Astrocyte of the hippocampus (primary cell): ENCODE measurements around the gene UXS1.

Experiments
- DNase-seq: peaks from one replicate; pipeline ENCODE4 v3.0.0; 2011; ENCODE audit warnings: low read depth, low spot score

UXS1 gene

GRCh38 chr2:106113361-106113966 is 80.6 kb downstream of the UXS1 start:
- DNase-seq: no peak

DNA sequence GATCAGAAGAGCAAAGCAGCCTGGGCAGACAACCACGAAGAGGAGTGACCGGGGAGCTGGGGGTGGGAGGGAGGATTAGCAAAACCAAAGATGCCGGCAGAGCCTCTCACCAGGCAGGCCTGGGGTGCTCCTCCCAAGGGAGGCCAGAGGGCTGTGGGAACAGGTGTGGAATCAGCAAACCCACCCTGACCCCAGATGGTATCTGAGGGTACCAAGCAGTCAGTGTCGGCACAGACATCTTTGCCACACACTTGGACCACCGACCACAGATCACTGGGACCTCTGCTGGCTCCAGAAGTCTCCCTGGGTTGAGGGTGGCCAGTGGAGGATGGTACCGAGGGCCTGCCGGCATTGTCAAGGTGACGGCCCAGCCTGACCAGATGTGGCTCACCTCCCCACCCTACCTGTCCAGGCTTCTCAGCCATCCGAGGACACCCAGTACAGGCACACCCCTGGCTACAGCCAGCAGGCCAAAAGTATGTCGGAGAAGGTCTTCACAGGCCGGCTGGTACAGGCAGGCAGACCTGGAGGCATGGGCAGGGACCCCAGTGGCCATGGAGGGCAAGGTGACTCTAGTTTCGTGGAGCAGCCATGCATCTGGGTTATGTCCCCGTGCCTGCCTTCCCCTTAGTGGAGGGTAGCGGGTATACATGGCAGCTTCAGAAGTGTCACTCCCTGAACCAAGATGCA is 82.1 kb downstream of the UXS1 start:
- DNase-seq: no peak

DNA sequence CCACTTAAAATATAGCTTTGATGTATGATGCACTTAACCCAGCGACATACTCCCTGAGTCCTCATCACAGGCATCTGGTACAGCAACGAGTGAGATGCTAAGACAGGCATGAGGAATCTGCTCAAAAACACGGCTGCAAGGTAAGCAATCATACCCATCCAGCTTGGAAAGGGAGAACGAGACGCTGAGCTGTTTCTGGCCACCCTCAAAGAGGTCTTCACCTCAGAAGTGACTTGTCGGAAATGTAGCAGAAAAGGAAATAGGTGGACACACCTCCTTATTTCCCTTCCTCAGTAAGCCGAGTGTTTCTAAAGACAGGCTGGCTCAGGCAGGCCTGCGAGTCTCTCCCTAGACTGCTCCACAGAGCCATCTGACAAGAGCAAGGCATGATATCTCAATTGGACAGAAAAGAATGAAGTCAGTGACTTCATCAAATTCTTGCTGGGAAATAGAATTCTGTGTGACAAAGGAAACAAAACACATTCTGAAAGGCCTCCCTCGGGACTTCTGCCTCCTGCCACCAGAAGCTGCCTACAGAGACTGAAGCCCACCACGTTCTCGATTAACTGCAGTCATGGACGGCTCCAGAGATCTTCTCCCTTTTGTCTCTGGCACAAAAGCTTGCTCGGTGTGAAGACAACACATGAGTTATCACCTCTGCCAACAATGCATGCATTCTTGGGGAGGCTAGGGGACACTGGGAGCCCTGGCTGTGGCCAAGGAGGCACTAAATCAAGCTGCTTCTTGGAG is 84.3 kb downstream of the UXS1 start:
- DNase-seq: no peak

DNA sequence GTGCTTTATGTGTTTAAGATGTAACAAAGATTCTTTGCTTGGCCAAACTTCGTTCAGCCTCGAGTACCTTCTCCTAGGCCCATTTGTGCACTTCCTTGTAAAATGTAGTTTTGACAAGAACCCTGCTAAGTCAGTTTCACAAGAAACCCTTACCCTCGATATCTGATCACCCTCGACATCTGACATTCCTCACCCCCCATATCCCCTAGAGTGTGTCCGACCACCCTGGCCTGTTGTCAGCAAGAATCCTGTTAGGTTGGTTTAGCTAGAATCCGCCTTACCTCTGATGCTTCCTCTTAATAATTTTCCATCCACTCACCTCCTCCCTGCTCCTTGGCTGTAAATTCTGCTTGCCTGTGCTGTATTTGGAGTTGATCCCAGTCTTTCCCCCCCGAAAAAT is 85.3 kb downstream of the UXS1 start:
- no peak for DNase-seq

DNA sequence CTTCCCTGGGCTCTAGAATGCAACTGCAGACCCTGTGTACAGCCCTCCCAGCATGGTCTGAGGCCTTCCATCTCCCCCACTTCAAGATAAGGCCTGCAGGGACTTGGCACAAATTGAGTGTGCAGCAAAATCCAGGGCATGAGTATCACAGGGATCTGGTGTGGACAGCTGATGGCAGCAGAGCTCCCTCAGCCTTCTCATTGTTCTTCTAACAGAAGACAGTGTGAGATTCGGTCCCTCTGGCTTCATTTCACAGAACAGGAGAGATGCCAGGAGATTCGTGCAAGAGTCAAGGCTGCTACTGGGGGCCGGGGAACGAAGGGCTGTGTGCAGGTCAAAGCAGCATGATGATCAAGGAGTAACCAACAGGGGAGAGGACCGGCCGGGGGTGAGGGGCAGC is 85.8 kb downstream of the UXS1 start:
- peak; percentile 61 for DNase-seq

DNA sequence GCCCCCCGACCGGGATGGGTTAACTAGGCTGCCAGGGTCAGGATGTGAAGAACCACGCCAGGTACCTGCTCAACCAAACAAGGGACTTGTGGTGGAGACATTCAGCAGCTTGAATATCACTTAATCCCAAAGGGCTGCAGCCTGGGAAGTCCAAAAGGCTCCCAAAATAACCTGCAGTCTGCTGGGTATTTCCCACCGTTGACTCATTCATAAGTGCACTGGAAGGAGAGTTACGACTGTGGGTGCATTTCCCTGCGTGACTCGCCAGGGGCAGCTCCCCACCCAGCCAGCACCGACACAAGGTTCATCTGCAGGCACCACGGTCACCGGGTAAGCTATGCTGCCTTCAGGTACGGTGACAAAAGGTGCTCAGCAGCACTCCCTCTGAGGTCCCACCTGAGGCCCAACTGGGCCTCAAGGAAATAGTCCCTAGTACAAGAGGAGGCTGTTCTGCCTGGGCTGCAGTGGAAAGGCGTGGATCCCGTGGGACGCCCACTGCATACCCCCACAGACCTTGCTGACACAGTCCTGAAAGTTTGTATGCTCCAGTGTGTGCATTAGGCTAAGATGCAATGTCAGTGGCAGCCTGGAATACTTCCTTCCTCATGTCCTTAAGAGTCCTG is 86.5 kb downstream of the UXS1 start:
- peak; percentile 56 for DNase-seq

DNA sequence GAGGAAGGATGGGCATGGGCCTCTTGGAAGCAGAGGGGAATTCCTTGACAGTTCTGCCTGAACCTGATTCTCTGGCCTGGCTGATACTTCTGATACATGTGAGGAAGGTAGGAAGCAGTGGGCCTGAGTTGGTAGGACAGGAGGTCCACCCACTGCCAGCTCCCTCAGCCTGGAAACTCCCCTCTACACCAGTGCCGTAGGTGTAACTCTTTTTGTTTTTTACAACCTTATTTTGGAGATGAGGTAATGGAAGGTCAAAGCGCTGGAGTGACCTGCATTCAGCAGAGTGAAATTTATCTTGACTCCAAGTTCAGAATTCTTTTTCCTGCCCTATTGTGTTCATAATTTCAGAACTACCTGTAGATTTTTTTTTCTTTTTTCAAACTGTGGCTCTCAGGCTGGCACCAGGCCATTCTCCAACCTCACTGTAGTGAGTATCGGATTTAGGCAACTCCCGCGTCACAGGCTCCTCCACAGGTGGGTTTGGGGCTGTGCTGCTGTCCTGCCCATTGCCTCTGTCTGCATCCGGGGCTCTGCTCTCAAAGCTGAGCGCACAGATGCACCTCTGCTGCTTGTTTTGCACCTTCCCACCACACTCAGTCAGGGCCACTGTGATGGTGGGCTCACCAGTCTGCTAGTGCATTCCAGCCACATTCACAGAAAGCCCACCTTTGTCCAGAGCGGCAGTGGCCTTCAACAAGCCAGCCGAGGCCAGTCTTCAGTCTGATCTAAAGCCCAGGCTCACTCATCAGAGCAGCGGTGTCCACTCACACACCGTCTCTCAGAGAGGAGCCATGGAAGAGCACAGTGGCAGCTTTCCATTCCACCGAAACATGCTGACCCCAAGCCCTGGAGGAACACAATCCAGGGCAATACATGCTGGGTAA is 87.2 kb downstream of the UXS1 start:
- no peak for DNase-seq

DNA sequence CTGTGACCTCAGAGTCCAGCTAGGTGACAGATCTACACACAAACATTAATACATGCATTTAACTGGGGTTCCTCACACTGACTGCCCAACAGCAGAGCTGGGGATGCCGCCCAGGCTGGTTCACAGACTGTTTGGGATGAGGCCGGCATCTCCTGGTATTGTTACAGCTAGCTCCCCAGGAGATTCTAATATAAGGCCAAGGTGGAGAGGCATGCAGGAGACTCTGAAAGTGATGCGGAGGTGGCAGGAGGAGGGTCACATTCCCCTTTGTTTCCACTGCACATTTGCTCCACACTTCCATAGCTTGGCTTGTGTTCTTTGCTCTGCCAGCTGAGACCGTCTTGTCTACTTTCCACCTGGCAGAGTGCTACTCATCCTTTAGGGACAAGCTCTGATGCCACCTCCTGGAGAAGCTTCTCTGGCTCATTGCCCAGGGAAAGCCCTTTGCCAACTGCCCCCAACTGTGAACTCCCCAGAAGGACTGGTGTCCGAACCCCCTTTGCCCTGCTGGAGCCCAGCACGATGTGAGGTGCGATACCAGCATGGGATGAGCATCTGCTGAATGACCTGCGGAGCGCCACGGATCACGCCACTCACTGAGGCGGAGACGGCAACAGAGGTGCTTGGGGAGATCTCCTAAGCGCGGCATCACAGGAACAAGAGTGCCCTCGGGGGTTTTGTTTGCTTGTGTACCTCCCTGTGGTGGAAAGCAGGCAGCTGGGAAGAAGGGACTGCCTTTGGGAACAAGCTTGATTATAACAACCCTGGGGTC is 88.8 kb downstream of the UXS1 start:
- no peak for DNase-seq

DNA sequence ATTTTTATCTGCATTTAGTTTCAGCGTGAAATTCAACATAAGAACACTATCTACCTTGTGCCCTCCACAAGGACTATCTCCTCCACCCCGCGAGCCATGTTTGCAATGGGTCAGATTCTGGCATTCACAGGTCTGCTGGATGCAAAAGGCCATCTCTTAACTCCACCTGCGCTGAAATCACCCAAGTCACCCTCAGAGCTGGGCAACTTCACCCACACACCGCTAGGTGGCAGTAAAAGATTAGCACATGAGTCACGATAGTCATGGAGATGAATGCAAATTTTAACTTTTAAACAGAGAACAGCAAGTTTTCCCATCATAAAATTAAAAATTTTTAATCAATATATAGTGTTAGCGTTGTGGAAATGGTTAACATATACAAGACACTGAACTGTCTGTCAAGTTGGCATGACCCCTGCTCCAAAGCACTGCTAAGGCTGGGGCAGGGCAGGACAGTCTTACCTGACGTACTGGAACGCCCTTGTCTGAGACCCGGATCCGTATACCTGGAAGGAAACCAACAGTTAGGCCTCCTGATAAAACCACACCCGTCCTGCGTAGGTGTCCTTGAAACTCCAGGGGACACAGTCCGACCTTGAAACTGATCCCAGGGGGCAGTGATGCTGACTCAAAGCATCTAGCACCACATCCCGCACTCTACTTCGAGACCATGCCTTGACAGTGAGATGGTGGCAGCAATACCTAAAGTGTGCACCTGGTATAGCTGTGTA is 89.6 kb downstream of the UXS1 start:
- peak; percentile 80 for DNase-seq

DNA sequence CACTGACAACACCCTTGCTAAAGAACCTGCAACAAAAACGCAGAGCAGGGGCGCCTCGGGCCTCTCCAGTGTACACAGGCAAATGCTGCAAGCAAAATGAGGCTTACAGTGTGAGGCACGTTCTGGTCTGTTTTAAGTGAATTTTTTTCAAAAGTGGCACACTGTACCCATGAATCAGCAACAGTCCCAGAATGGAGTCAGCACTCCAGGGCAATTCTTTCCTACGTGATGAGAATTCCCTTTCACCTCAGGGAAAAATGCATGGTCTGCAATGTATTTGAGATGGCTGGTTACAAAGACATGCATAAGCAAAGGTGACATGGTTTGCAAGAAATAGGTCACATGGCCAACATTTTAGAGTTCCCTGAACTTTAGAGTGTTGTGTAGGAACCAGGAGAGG is 94.4 kb downstream of the UXS1 start:
- DNase-seq: no peak

DNA sequence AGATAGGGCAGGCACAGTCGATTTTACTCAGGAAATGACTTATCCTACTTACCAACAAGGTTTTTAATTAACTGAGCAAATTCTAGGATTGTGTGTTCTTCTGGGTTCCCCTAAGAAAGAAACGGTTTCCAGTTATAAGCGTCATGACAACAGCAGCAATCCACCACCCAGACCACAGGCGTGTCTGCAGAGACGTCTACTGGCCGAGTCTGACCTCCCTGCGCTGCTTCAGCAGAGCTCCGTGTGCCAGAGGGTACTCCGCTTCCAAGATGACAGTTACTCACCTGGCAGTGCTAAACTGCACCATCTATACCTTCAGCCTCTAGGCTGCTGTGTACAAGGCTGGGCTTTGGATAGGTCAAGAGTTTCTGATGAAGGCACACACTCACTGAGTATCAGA is 95.4 kb downstream of the UXS1 start:
- no peak for DNase-seq

DNA sequence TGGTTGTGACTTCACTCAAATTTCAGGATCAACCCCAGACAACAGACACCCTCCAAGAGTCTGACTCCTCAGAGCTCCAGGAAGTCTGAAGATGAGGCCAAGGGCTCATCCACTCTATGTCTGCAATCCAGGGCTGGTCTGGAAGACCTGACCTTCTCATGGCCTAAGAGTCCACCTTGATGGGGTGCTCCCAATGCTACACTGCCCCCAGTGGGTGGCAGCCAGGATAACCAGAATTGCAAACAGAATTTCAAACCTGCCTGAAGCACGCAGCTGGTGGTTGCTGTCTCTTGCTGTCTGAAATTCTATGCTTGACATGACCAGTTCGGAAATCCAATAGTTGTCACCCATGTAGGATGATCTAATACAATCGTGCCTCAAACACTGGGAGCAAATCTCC is 96.0 kb downstream of the UXS1 start:
- no peak for DNase-seq

DNA sequence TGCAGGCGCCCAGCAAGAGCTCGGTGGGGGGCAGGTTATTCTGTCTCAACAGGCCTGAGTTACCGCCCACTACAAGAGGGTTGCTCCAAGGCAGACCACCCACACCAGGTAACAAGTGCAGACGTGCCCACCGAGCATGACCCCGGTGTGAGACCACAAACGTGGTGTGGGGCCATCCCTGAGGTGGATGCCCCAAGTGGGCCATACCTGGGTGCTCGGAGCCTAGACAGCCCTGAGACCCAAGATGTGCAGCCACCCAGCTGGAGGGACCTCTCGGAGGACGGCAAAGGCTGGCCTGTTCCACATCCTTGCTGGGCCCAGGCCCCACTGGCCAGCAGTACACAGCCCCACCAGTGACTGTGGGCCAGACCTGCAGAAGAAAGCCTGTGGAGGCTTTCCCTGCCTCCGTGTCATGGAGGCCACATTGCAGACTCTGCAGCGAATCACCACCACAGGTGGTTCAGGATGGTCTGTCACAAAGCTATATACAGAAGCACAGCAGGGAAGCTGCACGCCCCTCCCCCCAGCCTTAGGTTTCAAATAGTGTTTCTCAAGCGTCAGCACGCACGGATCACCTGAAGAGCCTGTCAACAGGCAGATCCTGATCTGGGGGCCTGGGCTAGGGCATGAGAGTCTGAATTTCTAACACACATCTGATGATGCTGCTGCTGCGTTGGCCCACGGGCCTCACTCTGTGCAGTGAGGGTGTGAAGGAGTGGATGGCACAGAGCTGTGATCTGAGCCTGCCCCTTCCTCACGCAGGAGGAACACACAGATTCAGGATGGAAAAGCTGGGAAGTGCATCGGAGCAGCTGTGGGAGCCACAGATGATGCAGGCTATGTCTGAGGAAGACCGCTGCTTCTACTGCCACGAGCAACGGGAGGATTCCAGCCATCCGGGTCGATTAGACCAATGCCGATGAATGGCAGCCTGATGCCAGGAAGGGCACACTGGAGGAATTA is 96.8 kb downstream of the UXS1 start:
- no peak for DNase-seq

- no peak for DNase-seq
These were observed 97.6 kb downstream of the UXS1 start for GRCh38 chr2:106096299-106097037.

GRCh38 chr2:106095478-106096298 is 98.4 kb downstream of the UXS1 start:
- no peak for DNase-seq

GRCh38 chr2:106094131-106094841 is 99.8 kb downstream of the UXS1 start:
- no peak for DNase-seq
